A172 (cell line): ENCODE results near the gene BAG1. TPM values are rescaled to one million over a fixed set of nuclear protein-coding genes. Genes with fewer than 3 reads are reported as not detected.

Experiments used
- DNase-seq: peaks from one replicate; pipeline ENCODE4 v3.0.0-alpha.2; 2015; ENCODE audit warnings: low spot score
- total RNA-seq: library from RNA; depleted of rRNA; stranded (reverse); fragments of >200 nt; shearing (Covaris generic); gene quantifications from 2 replicates; pipeline ENCODE4 v1.2.3, GENCODE V29; 2014; rRNA removed

The BAG1 gene
- total RNA-seq = 29.5 and 30.7 TPM in 2 replicates

GRCh38 chr9:33264473-33265177 is at the start of gene BAG1, which contains the start of gene CHMP5:
Gene BAG1 (minus strand): TSS chr9:33264708.
Gene CHMP5 (plus strand): TSS chr9:33265049. CDS start chr9:33265079, 30 bp downstream.
- DNase-seq = peak; percentile 97

GRCh38 chr9:33311953-33312352 is 47.4 kb upstream of the BAG1 start:
- no peak for DNase-seq

- DNase-seq = no peak
Observed at GRCh38 chr9:33310748-33311147, 46.2 kb upstream of the BAG1 start.

GRCh38 chr9:33309903-33310302 is 45.4 kb upstream of the BAG1 start:
- DNase-seq = no peak

GRCh38 chr9:33307067-33307466 is 42.6 kb upstream of the BAG1 start:
- DNase-seq = no peak

- no peak for DNase-seq
Observed at GRCh38 chr9:33306037-33306436, 41.5 kb upstream of the BAG1 start.

GRCh38 chr9:33304362-33304761 is 39.9 kb upstream of the BAG1 start:
- no peak for DNase-seq

- DNase-seq = no peak
Observed at GRCh38 chr9:33300546-33300945, 36.0 kb upstream of the BAG1 start.

- no peak for DNase-seq
Observed at GRCh38 chr9:33297432-33297831, 32.9 kb upstream of the BAG1 start.

- no peak for DNase-seq
Observed at GRCh38 chr9:33295571-33295970, 31.1 kb upstream of the BAG1 start.

- DNase-seq = no peak
Observed at GRCh38 chr9:33294670-33295432, 30.3 kb upstream of the BAG1 start.

GRCh38 chr9:33293782-33294181 is 29.3 kb upstream of the BAG1 start:
- no peak for DNase-seq

GRCh38 chr9:33291901-33292300 is 27.4 kb upstream of the BAG1 start:
- no peak for DNase-seq

- no peak for DNase-seq
Observed at GRCh38 chr9:33291031-33291397, 26.5 kb upstream of the BAG1 start.

GRCh38 chr9:33290247-33291030 is 25.9 kb upstream of the BAG1 start, which contains the start of gene NFX1:
Gene NFX1 (plus strand): TSS chr9:33290516. CDS start chr9:33290573, 57 bp downstream.
- DNase-seq = peak; percentile 94

- DNase-seq = no peak
Observed at GRCh38 chr9:33289936-33290246, 25.4 kb upstream of the BAG1 start.

- DNase-seq = no peak
Observed at GRCh38 chr9:33289496-33289895, 25.0 kb upstream of the BAG1 start.

- DNase-seq = no peak
Observed at GRCh38 chr9:33288828-33289483, 24.4 kb upstream of the BAG1 start.

- no peak for DNase-seq
Observed at GRCh38 chr9:33288235-33288634, 23.7 kb upstream of the BAG1 start.

- peak; percentile 68 for DNase-seq
Observed at GRCh38 chr9:33287087-33287490, 22.6 kb upstream of the BAG1 start.

GRCh38 chr9:33285502-33285901 is 21.0 kb upstream of the BAG1 start:
- DNase-seq = no peak

GRCh38 chr9:33277484-33277883 is 13.0 kb upstream of the BAG1 start:
- no peak for DNase-seq
